ENCODE results near the gene ITIH5.

GRCh38 chr10:7610026-7610425 lies 56.7 kb downstream of the ITIH5 start:
- no peak for TF ChIP-seq CTCF (IDR thresholded peaks at IDR 0.05)
- no peak for TF ChIP-seq EP300 (IDR thresholded peaks at IDR 0.05)
- no peak for TF ChIP-seq POLR2A (IDR thresholded peaks at IDR 0.05; ENCODE audit: low read depth)
- TF ChIP-seq POLR2AphosphoS5 (IDR thresholded peaks at IDR 0.05) = no peak
